ENCODE data around the gene HACE1. TPM values are rescaled to one million over a fixed set of nuclear protein-coding genes. Genes with fewer than 3 reads are reported as not detected.

HACE1 gene
- total RNA-seq, 1 experiment from 2014 or later: 13.0 TPM

DNA sequence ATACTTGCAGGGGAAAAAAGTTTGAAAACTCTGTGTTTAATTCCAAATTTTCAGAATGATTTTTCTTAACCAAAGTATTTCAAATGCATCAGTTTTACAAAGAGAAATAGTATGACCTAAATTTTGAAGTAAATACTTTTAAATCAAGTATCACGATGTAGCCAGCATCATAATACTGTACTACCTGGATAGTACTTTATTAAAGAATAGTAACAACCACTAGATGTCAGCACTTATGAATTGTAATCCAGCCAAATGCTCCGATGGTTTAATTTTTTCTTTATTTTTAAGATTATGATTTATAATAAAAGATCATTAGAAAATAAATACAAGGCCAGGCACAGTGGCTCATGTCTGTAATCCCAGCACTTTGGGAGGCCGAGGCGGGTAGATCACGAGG, 37.2 kb upstream of the HACE1 start:
- Histone ChIP-seq H3K4me3 (ENCODE audit: low read depth in 2 of 2, low read length in 2 of 2) (peak overlapping the region in 1 of 2 experiments; percentile 23; a peak in 1 of 4 replicates), H3K36me3 (ENCODE audit: control insufficient read depth, insufficient read depth, low read length) (no peaks in the 10 kb centered on the region), H3K9me3 (ENCODE audit: control insufficient read depth, insufficient read depth, low read depth, low read length) (no peaks in the 10 kb centered on the region), H3K27me3 (ENCODE audit: control insufficient read depth, insufficient read depth, low read length) (no peaks in the 10 kb centered on the region), H3K4me1 (ENCODE audit: control insufficient read depth, insufficient read depth, low read length) (no peaks in the 10 kb centered on the region), H3K27ac (ENCODE audit: low read length) (no peak overlapping the region)
- TF ChIP-seq, protein P1, sequence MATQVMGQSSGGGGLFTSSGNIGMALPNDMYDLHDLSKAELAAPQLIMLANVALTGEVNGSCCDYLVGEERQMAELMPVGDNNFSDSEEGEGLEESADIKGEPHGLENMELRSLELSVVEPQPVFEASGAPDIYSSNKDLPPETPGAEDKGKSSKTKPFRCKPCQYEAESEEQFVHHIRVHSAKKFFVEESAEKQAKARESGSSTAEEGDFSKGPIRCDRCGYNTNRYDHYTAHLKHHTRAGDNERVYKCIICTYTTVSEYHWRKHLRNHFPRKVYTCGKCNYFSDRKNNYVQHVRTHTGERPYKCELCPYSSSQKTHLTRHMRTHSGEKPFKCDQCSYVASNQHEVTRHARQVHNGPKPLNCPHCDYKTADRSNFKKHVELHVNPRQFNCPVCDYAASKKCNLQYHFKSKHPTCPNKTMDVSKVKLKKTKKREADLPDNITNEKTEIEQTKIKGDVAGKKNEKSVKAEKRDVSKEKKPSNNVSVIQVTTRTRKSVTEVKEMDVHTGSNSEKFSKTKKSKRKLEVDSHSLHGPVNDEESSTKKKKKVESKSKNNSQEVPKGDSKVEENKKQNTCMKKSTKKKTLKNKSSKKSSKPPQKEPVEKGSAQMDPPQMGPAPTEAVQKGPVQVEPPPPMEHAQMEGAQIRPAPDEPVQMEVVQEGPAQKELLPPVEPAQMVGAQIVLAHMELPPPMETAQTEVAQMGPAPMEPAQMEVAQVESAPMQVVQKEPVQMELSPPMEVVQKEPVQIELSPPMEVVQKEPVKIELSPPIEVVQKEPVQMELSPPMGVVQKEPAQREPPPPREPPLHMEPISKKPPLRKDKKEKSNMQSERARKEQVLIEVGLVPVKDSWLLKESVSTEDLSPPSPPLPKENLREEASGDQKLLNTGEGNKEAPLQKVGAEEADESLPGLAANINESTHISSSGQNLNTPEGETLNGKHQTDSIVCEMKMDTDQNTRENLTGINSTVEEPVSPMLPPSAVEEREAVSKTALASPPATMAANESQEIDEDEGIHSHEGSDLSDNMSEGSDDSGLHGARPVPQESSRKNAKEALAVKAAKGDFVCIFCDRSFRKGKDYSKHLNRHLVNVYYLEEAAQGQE (IDR thresholded peaks at IDR 0.05; ENCODE audit: insufficient read depth in 1 of 2, low read depth in 2 of 2, low read length in 1 of 2): no peak
- TF ChIP-seq, protein P2, sequence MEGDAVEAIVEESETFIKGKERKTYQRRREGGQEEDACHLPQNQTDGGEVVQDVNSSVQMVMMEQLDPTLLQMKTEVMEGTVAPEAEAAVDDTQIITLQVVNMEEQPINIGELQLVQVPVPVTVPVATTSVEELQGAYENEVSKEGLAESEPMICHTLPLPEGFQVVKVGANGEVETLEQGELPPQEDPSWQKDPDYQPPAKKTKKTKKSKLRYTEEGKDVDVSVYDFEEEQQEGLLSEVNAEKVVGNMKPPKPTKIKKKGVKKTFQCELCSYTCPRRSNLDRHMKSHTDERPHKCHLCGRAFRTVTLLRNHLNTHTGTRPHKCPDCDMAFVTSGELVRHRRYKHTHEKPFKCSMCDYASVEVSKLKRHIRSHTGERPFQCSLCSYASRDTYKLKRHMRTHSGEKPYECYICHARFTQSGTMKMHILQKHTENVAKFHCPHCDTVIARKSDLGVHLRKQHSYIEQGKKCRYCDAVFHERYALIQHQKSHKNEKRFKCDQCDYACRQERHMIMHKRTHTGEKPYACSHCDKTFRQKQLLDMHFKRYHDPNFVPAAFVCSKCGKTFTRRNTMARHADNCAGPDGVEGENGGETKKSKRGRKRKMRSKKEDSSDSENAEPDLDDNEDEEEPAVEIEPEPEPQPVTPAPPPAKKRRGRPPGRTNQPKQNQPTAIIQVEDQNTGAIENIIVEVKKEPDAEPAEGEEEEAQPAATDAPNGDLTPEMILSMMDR (IDR thresholded peaks at IDR 0.05): peak; percentile 65
- ATAC-seq (peak; percentile 78; the same call in 1 of the 2 replicates), DNase-seq (ENCODE audit: low read depth, low spot score) (no peak)
- ChIA-PET CTCF (no interaction called here), POLR2A (interaction anchor here (0.6 kb wide), 1 partner anchor 27 kb away, joined by 5 read pairs; no protein-coding TSS in a partner anchor)
- intact Hi-C loops (cut with micrococcal nuclease; ENCODE audit: unreplicated experiment) (loop anchor here (5.0 kb wide), 1 partner anchor 180 kb away; no protein-coding TSS in a partner anchor), in situ Hi-C loops (cut with HindIII; ENCODE audit: low pct_unique_long_range_greater_than_20kb, low sequenced_read_pairs) (no loop called here)
- BruUV-seq (replicated peaks): no TSS peak

DNA sequence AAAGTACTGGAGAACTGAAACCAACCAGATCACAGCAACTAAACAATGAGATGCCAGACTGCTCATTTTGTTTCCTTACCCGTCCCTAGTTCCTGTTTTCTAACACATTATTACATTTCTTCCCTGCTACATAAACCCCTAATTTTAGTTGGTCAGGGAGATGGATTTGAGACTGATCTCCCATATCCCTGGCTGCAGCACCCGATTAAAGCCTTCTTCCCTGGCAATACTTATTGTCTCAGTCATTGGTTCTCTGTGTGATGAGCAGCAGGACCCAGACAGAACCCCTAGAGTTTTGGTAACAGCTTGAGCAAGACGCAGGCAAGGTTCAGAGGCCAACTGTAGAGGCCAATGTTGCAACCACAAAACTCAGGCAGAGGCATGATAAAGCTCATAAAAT, 28.3 kb upstream of the HACE1 start:
- Histone ChIP-seq H3K36me3 (ENCODE audit: control insufficient read depth, insufficient read depth, low read length) (no peaks in the 10 kb centered on the region), H3K9me3 (ENCODE audit: control insufficient read depth, insufficient read depth, low read depth, low read length) (peaks cover 10% of the 10 kb centered on the region; the same call in 1 of the 2 replicates), H3K4me1 (ENCODE audit: control insufficient read depth, insufficient read depth, low read length) (no peaks in the 10 kb centered on the region), H3K27ac (ENCODE audit: low read length) (no peak overlapping the region), H3K4me3 (ENCODE audit: low read depth in 2 of 2, low read length in 2 of 2) (no peak overlapping the region), H3K27me3 (ENCODE audit: control insufficient read depth, insufficient read depth, low read length) (no peaks in the 10 kb centered on the region)
- intact Hi-C loops (cut with micrococcal nuclease; ENCODE audit: unreplicated experiment): no loop called here
- CTCF ChIA-PET: no interaction called here
- ATAC-seq: no peak
- DNase-seq (ENCODE audit: low read depth, low spot score): no peak
- no TSS peak for BruUV-seq (replicated peaks)
- POLR2A ChIA-PET: no interaction called here
- TF ChIP-seq TCF7L2 (IDR thresholded peaks at IDR 0.05; ENCODE audit: low read depth, low read length): no peak
- TF ChIP-seq, protein P1 (IDR thresholded peaks at IDR 0.05; ENCODE audit: insufficient read depth in 1 of 2, low read depth in 2 of 2, low read length in 1 of 2): no peak
- no peak for TF ChIP-seq SIN3A (IDR thresholded peaks at IDR 0.05; ENCODE audit: borderline replicate concordance, insufficient read depth, low read depth, low read length)
- no peak for TF ChIP-seq POLR2AphosphoS5 (IDR thresholded peaks at IDR 0.05; ENCODE audit: low read depth, low read length)
- in situ Hi-C loops (cut with HindIII; ENCODE audit: low pct_unique_long_range_greater_than_20kb, low sequenced_read_pairs): no loop called here
